ENCODE measurements around the gene ZIC4.

Gene ZIC4

DNA sequence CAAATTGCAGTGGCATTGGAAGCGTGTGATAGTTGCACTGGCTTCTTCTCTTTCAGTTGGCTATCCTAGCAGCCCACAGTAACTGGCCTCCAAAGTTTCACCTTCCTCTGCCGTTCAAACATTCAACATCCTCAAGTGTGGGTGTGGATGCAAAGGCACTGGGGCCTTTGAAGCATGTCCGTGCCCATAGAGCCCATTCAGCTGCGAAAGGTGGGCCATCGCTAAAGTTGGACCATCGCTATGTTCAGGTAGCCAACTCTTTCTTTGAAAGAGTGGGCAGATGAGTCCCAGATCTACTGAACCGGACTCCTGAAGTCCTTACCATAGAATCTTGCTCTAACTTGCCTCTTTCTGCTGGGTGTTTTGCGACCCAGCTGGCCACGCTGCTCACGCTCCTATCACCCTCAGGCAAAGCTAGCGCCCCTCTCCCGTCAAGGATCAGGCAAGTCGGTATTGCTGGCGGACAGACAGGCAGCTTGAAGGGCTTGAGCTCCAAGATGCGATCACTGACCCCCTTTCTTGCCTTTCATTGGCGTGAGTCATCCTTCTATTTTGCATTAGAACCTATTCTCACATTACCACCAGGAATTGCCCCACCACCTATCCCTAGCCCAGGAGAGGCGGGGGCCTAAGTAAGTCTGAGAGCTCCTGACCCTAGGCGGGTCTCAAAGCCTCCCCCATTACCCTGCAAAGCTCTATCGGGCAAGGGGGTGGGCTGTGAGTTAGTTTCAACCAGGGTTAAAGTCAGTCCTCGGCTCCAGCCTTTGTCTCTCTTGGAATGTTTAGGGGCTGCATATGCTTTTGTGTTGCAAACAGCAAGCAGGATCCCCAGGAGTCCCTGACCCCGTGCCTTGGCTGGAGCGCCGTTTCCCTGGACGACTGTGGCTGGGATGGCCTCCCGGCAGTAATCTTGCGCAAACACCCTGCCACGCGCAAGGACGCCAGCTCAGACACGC lies 28.7 kb downstream of the ZIC4 start:
- TF ChIP-seq SIN3A (IDR thresholded peaks at IDR 0.05; ENCODE audit: borderline replicate concordance, insufficient read depth, low read length) = no peak
- TF ChIP-seq, protein P1, sequence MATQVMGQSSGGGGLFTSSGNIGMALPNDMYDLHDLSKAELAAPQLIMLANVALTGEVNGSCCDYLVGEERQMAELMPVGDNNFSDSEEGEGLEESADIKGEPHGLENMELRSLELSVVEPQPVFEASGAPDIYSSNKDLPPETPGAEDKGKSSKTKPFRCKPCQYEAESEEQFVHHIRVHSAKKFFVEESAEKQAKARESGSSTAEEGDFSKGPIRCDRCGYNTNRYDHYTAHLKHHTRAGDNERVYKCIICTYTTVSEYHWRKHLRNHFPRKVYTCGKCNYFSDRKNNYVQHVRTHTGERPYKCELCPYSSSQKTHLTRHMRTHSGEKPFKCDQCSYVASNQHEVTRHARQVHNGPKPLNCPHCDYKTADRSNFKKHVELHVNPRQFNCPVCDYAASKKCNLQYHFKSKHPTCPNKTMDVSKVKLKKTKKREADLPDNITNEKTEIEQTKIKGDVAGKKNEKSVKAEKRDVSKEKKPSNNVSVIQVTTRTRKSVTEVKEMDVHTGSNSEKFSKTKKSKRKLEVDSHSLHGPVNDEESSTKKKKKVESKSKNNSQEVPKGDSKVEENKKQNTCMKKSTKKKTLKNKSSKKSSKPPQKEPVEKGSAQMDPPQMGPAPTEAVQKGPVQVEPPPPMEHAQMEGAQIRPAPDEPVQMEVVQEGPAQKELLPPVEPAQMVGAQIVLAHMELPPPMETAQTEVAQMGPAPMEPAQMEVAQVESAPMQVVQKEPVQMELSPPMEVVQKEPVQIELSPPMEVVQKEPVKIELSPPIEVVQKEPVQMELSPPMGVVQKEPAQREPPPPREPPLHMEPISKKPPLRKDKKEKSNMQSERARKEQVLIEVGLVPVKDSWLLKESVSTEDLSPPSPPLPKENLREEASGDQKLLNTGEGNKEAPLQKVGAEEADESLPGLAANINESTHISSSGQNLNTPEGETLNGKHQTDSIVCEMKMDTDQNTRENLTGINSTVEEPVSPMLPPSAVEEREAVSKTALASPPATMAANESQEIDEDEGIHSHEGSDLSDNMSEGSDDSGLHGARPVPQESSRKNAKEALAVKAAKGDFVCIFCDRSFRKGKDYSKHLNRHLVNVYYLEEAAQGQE (IDR thresholded peaks at IDR 0.05; ENCODE audit: insufficient read depth in 1 of 2, low read depth in 2 of 2, low read length in 2 of 2) = no peak
- no peak for TF ChIP-seq POLR2AphosphoS5 (IDR thresholded peaks at IDR 0.05; ENCODE audit: low read depth, low read length)
- TF ChIP-seq FOXP2 (optimal IDR thresholded peaks at IDR 0.05; ENCODE audit: borderline replicate concordance, extremely low read depth, extremely low read length, insufficient read depth) = no peak
- TF ChIP-seq TAF1 (IDR thresholded peaks at IDR 0.05; ENCODE audit: borderline replicate concordance, insufficient read depth, low read length) = no peak

DNA sequence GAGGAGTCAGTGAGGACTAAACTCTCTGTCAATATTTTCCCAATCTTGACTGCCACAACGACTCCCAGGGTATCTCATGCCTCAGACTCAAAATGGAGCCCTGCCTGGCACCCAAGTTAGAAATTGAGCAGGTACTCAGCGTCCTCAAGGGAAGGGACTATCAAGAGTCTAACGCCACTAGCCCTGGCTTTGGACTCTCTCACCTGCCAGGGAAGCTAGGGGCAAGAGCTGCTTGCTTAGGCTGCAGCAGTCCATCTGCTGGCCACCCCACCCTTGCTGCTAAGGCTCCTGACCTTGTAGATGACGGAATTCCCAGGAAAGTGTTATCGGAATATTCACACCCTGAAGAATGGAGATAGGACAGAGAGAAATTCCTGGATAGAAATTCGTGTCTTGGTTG lies 33.0 kb downstream of the ZIC4 start:
- TF ChIP-seq, protein P1 (IDR thresholded peaks at IDR 0.05; ENCODE audit: insufficient read depth in 1 of 2, low read depth in 2 of 2, low read length in 2 of 2) = no peak
- TF ChIP-seq TAF1 (IDR thresholded peaks at IDR 0.05; ENCODE audit: borderline replicate concordance, insufficient read depth, low read length) (no peak), SIN3A (IDR thresholded peaks at IDR 0.05; ENCODE audit: borderline replicate concordance, insufficient read depth, low read length) (no peak), FOXP2 (optimal IDR thresholded peaks at IDR 0.05; ENCODE audit: borderline replicate concordance, extremely low read depth, extremely low read length, insufficient read depth) (no peak), POLR2AphosphoS5 (IDR thresholded peaks at IDR 0.05; ENCODE audit: low read depth, low read length) (no peak)

DNA sequence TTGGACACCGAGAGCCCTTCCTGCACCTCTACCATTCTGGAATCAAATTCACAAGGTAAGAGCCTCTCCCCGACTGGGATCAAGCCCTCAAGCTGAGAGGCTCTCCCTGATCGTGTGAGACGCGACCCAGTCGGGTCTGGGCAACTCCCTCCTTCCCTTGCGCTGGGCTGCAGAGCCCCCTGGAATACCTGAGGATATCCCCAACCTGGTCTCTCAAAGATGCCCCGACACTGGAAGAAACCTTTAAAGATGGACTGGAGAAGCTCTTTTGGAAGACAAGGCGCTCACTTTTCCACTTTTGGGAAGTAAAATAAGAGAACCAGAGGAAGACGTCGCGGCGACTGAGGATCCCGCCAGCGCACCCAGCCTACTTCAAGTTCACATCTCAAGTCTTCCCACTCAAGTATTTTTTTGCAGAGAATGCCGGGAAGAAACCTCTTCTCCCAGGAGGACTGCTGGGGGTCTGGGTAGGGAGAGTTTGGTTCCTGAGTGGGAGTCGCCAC lies 33.8 kb downstream of the ZIC4 start:
- TF ChIP-seq FOXP2 (optimal IDR thresholded peaks at IDR 0.05; ENCODE audit: borderline replicate concordance, extremely low read depth, extremely low read length, insufficient read depth) = no peak

DNA sequence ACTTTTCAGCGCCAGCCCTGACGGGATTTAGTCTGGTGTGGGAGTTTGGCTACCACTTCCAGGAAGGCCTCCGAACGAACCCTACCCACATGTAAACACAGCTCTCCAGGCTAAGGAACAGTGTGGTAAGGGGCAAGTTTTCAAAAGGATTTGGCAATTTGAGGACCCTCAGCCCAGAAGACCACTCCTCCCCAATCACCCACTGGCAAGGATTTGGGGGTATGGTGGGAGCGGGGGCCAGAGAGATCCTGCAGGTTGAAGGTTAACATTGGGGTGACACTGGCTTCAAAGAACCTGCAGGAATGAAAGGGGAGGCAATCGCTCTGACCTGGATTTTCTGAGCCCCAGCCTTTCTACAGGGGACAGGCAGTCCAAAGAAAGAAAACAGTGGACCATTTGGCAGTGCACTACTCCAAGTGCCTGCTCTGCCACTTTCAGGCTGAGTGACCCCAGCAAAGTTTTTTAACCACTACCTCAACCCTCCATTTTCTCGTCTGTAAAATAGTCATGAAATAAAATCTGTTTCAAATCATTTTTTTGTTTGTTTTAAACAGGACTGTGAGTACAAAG lies 34.5 kb downstream of the ZIC4 start:
- TF ChIP-seq, protein P1 (IDR thresholded peaks at IDR 0.05; ENCODE audit: insufficient read depth in 1 of 2, low read depth in 2 of 2, low read length in 2 of 2) = no peak
- TF ChIP-seq SIN3A (IDR thresholded peaks at IDR 0.05; ENCODE audit: borderline replicate concordance, insufficient read depth, low read length) (no peak), FOXP2 (optimal IDR thresholded peaks at IDR 0.05; ENCODE audit: borderline replicate concordance, extremely low read depth, extremely low read length, insufficient read depth) (no peak), POLR2AphosphoS5 (IDR thresholded peaks at IDR 0.05; ENCODE audit: low read depth, low read length) (no peak), TAF1 (IDR thresholded peaks at IDR 0.05; ENCODE audit: borderline replicate concordance, insufficient read depth, low read length) (no peak)

DNA sequence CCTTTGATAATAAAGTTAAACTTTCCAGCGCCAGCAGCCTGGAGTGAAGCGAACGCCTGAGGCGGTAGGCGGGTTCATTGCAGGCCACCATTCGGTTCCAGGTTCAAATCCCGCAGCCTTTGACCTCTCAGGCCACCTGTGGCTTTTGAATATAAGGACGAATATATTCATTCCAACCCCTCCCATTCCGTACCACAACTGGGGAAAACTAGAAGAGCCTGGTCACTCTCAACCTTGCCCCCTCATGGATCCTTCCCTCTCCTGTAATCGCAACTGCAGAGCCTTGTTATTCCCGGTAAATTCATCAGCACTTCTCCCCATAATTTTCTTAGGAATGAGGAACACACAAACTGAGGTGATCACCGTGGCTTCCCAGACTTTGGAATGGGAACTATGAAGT lies 35.2 kb downstream of the ZIC4 start:
- TF ChIP-seq POLR2AphosphoS5 (IDR thresholded peaks at IDR 0.05; ENCODE audit: low read depth, low read length) (no peak), TAF1 (IDR thresholded peaks at IDR 0.05; ENCODE audit: borderline replicate concordance, insufficient read depth, low read length) (no peak), SIN3A (IDR thresholded peaks at IDR 0.05; ENCODE audit: borderline replicate concordance, insufficient read depth, low read length) (no peak), FOXP2 (optimal IDR thresholded peaks at IDR 0.05; ENCODE audit: borderline replicate concordance, extremely low read depth, extremely low read length, insufficient read depth) (no peak)
- TF ChIP-seq, protein P1 (IDR thresholded peaks at IDR 0.05; ENCODE audit: insufficient read depth in 1 of 2, low read depth in 2 of 2, low read length in 2 of 2) = no peak
